Activated T-cell treated with anti-CD3 and anti-CD28 coated beads, Interleukin-2, amount 50 U/mL, for 48 hours (primary cell): ENCODE data around the gene PLAU.
"Not testable (repeated sequence)": the region's sequence is repeated elsewhere in the genome, so short reads cannot be mapped to it uniquely, and the experiment has no call there.

Source experiments
- DNase-seq, 2 experiments: peaks; one replicate each; pipeline ENCODE4 v3.0.0-alpha.2; 2020

The PLAU gene

GRCh38 chr10:73922864-73923133, 11.9 kb downstream of the PLAU start:
- no peak for DNase-seq

GRCh38 chr10:73923935-73924598, 13.1 kb downstream of the PLAU start:
- DNase-seq, result no peak

- DNase-seq, result no peak
Measured at GRCh38 chr10:73924935-73925334, 14.0 kb downstream of the PLAU start.

GRCh38 chr10:73925539-73925938, 14.6 kb downstream of the PLAU start:
- DNase-seq, result no peak

- DNase-seq, result no peak
Measured at GRCh38 chr10:73926152-73926764, 15.3 kb downstream of the PLAU start.

GRCh38 chr10:73930630-73931327, 19.8 kb downstream of the PLAU start:
- DNase-seq, result not testable (repeated sequence)

- peak; percentile 66 to 70 for DNase-seq
Measured at GRCh38 chr10:73931767-73932619, 21.1 kb downstream of the PLAU start.

GRCh38 chr10:73932620-73933112, 21.7 kb downstream of the PLAU start:
- no peak for DNase-seq

GRCh38 chr10:73934074-73934473, 23.1 kb downstream of the PLAU start:
- DNase-seq, result no peak

- no peak for DNase-seq
Measured at GRCh38 chr10:73935895-73936294, 25.0 kb downstream of the PLAU start.

- no peak for DNase-seq
Measured at GRCh38 chr10:73937333-73938043, 26.6 kb downstream of the PLAU start.

- peak; percentile 91 to 92 for DNase-seq
Measured at GRCh38 chr10:73940634-73941221, 29.8 kb downstream of the PLAU start.

- DNase-seq, result no peak
Measured at GRCh38 chr10:73941300-73941699, 30.4 kb downstream of the PLAU start.

- DNase-seq, result no peak
Measured at GRCh38 chr10:73944356-73945100, 33.6 kb downstream of the PLAU start.

- no peak for DNase-seq
Measured at GRCh38 chr10:73946253-73947145, 35.6 kb downstream of the PLAU start.

- DNase-seq, result no peak
Measured at GRCh38 chr10:73948947-73949633, 38.2 kb downstream of the PLAU start.

GRCh38 chr10:73950155-73950948, 39.4 kb downstream of the PLAU start:
- DNase-seq, result no peak

- no peak for DNase-seq
Measured at GRCh38 chr10:73953665-73954064, 42.7 kb downstream of the PLAU start.

GRCh38 chr10:73954737-73955136, 43.8 kb downstream of the PLAU start:
- DNase-seq, result no peak
